H1 (cell line): ENCODE measurements around the gene ARHGEF4. TPM values are rescaled to one million over a fixed set of nuclear protein-coding genes. Genes with fewer than 3 reads are reported as not detected.
A peak's percentile ranks its signal among the peaks of the same experiment; 100 is the strongest.

Source experiments
- CTCF ChIA-PET: fragments of 300-600 bp; sonication (Branson Sonifier 250); formaldehyde crosslinking; loops from one replicate; lab custom pipeline; 2021; ENCODE audit not compliant: partially characterized antibody; lab: Charles Lee
- POLR2A ChIA-PET: fragments of 300-600 bp; sonication (Branson Sonifier 250); formaldehyde crosslinking; loops from one replicate; lab custom pipeline; 2021; ENCODE audit warnings: inconsistent platforms; ENCODE audit not compliant: partially characterized antibody; lab: Charles Lee
- DNase-seq, 2 experiments: peaks; one replicate each; pipeline versions ENCODE4 v3.0.0 to v3.0.0-alpha.2; 2010 to 2022; ENCODE audit warnings: low spot score in 2 of 2, low read depth in 1 of 2, mixed read lengths in 1 of 2
- FAIRE-seq: peaks from 2 replicates; lab custom pipeline; 2011; peaks lifted over from hg19 to GRCh38; lab: Jason Lieb, UNC
- H2AFZ ChIP-seq: 2 replicates; pipeline ENCODE4 v1.8.1; 2012; ENCODE audit warnings: low read length, inconsistent platforms
- H2AK5ac ChIP-seq: 2 replicates; pipeline ENCODE4 v1.6.1; 2013; ENCODE audit warnings: low read depth, low read length
- H2BK120ac ChIP-seq: replicated peaks from 2 replicates; pipeline ENCODE3; 2013; ENCODE audit warnings: low read depth, low read length, inconsistent platforms
- H2BK12ac ChIP-seq: 2 replicates; pipeline ENCODE4 v1.6.1; 2013; ENCODE audit warnings: low read depth, low read length
- H2BK15ac ChIP-seq: 2 replicates; pipeline ENCODE4 v1.6.1; 2013; ENCODE audit warnings: low read length
- H2BK20ac ChIP-seq: 2 replicates; pipeline ENCODE4 v1.6.1; 2013; ENCODE audit warnings: low read length
- H2BK5ac ChIP-seq: 2 replicates; pipeline ENCODE4 v1.6.1; 2013; ENCODE audit warnings: low read depth, low read length
- H3K14ac ChIP-seq: 2 replicates; pipeline ENCODE4 v1.6.1; 2013; ENCODE audit warnings: inconsistent platforms; ENCODE audit not compliant: insufficient read length
- H3K18ac ChIP-seq: 2 replicates; pipeline ENCODE4 v1.6.1; 2013; ENCODE audit warnings: low read length; ENCODE audit errors: extremely low read depth
- H3K23ac ChIP-seq: 2 replicates; pipeline ENCODE4 v1.6.1; 2013; ENCODE audit warnings: inconsistent platforms; ENCODE audit not compliant: insufficient read length
- H3K23me2 ChIP-seq: 2 replicates; pipeline ENCODE4 v1.6.1; 2013; ENCODE audit warnings: low read depth, low read length
- H3K27ac ChIP-seq: 2 replicates; pipeline ENCODE4 v1.6.1; 2011; ENCODE audit warnings: low read depth, low read length, inconsistent platforms
- H3K27me3 ChIP-seq, 4 experiments: replicated peaks in 1 of 4; 1 replicate in 1 of 4; 2 replicates in 3 of 4; pipeline versions ENCODE4 v1.6.1 to v1.8.1; 2011 to 2013; ENCODE audit warnings: low read length in 3 of 4, mild to moderate bottlenecking in 3 of 4, inconsistent platforms in 2 of 4, mixed read lengths in 2 of 4, moderate library complexity in 1 of 4; ENCODE audit not compliant: control insufficient read depth in 3 of 4, insufficient read depth in 3 of 4; ENCODE audit errors: extremely low read depth in 1 of 4
- H3K36me3 ChIP-seq, 4 experiments: 2 replicates each; pipeline versions ENCODE4 v1.6.1 to v1.8.1; 2011 to 2013; ENCODE audit warnings: mild to moderate bottlenecking in 4 of 4, low read length in 3 of 4, moderate library complexity in 2 of 4, control low read depth in 1 of 4, inconsistent platforms in 1 of 4; ENCODE audit not compliant: insufficient read depth in 4 of 4, control insufficient read depth in 2 of 4
- H3K4ac ChIP-seq: replicated peaks from 2 replicates; pipeline ENCODE3; 2013; ENCODE audit warnings: low read length, low read depth, mixed read lengths, inconsistent platforms; ENCODE audit not compliant: insufficient read length
- H3K4me1 ChIP-seq, 4 experiments: replicated peaks in 1 of 4; 1 replicate in 1 of 4; 2 replicates in 3 of 4; pipeline versions ENCODE4 v1.6.1 to v1.8.1; 2011 to 2013; ENCODE audit warnings: low read length in 3 of 4, inconsistent platforms in 2 of 4, mixed read lengths in 1 of 4; ENCODE audit not compliant: insufficient read depth in 4 of 4, control insufficient read depth in 3 of 4
- H3K4me2 ChIP-seq, 2 experiments: 2 replicates each; pipeline versions ENCODE4 v1.6.1 to v1.8.1; 2011 to 2013; ENCODE audit warnings: low read depth in 2 of 2, low read length in 2 of 2, control low read depth in 1 of 2, inconsistent platforms in 1 of 2, mild to moderate bottlenecking in 1 of 2; ENCODE audit not compliant: insufficient read depth in 1 of 2
- H3K4me3 ChIP-seq, 4 experiments: fragments of 200-600, 300-600 bp in 1 of 4; sonication (generic), shearing (Covaris generic), sonication (Bioruptor Twin) in 1 of 4; 2 replicates each; pipeline versions ENCODE4 v1.5.1 to v1.8.1; 2011 to 2016; ENCODE audit warnings: low read length in 4 of 4, low read depth in 3 of 4, control low read depth in 2 of 4, inconsistent platforms in 2 of 4, mild to moderate bottlenecking in 2 of 4, mixed read lengths in 1 of 4, moderate library complexity in 1 of 4; ENCODE audit not compliant: insufficient read depth in 2 of 4; ENCODE audit errors: extremely low read depth in 1 of 4
- H3K56ac ChIP-seq: replicated peaks from 2 replicates; pipeline ENCODE3; 2013; ENCODE audit warnings: low read depth, mild to moderate bottlenecking, mixed read lengths, low read length, inconsistent platforms; ENCODE audit not compliant: insufficient read length
- H3K79me1 ChIP-seq: 2 replicates; pipeline ENCODE4 v1.6.1; 2013; ENCODE audit warnings: low read depth, low read length, control low read depth
- H3K79me2 ChIP-seq, 2 experiments: 2 replicates each; pipeline versions ENCODE4 v1.6.1 to v1.8.1; 2012 to 2013; ENCODE audit warnings: low read length in 2 of 2, mild to moderate bottlenecking in 2 of 2, inconsistent platforms in 1 of 2; ENCODE audit not compliant: insufficient read depth in 2 of 2, control insufficient read depth in 1 of 2
- H3K9ac ChIP-seq, 4 experiments: replicated peaks in 1 of 4; 1 replicate in 1 of 4; 2 replicates in 3 of 4; pipeline versions ENCODE4 v1.6.1 to v1.8.1; 2011 to 2013; ENCODE audit warnings: low read depth in 3 of 4, low read length in 3 of 4, control low read depth in 2 of 4, mild to moderate bottlenecking in 2 of 4, moderate library complexity in 2 of 4, inconsistent platforms in 1 of 4; ENCODE audit errors: extremely low read depth in 1 of 4
- H3K9me3 ChIP-seq, 2 experiments: 2 replicates each; pipeline versions ENCODE4 v1.6.1 to v1.8.1; 2012 to 2013; ENCODE audit warnings: mild to moderate bottlenecking in 2 of 2, moderate library complexity in 2 of 2, control low read depth in 1 of 2, inconsistent platforms in 1 of 2, low read depth in 1 of 2, low read length in 1 of 2, mixed read lengths in 1 of 2; ENCODE audit not compliant: insufficient read depth in 2 of 2
- H4K20me1 ChIP-seq, 2 experiments: replicated peaks in 1 of 2; 2 replicates each; pipeline versions ENCODE3 to v1.8.1; 2011 to 2013; ENCODE audit warnings: inconsistent platforms in 2 of 2, low read length in 2 of 2, mild to moderate bottlenecking in 1 of 2; ENCODE audit not compliant: insufficient read depth in 2 of 2, control insufficient read depth in 1 of 2
- H4K5ac ChIP-seq: 2 replicates; pipeline ENCODE4 v1.6.1; 2013; ENCODE audit warnings: low read length, low read depth, mixed read lengths, inconsistent platforms; ENCODE audit not compliant: insufficient read length
- H4K8ac ChIP-seq: 2 replicates; pipeline ENCODE4 v1.8.0; 2013; ENCODE audit warnings: mild to moderate bottlenecking, moderate library complexity, low read length, inconsistent platforms; ENCODE audit not compliant: insufficient read depth; ENCODE audit errors: extremely low read depth
- H4K91ac ChIP-seq: replicated peaks from 2 replicates; pipeline ENCODE3; 2013; ENCODE audit warnings: low read length, mixed read lengths, inconsistent platforms; ENCODE audit not compliant: insufficient read length
- CBX5 ChIP-seq: fragments of 300-800, 300-1000 bp; sonication (generic); IDR thresholded peaks from 2 replicates; pipeline ENCODE4 v1.7.1; 2016; ENCODE audit warnings: antibody characterized with exemption, low read length, low read depth
- CTBP2 ChIP-seq: IDR thresholded peaks from 2 replicates; pipeline ENCODE4 v1.7.0; 2011; ENCODE audit warnings: borderline replicate concordance, mild to moderate bottlenecking, moderate library complexity, mixed read lengths, low read length; ENCODE audit not compliant: insufficient read depth, insufficient read length
- GTF2F1 ChIP-seq: IDR thresholded peaks from 2 replicates; pipeline ENCODE4 v1.6.1; 2012; ENCODE audit warnings: low read depth, low read length, improper control_type of control experiment, borderline replicate concordance
- KDM4A ChIP-seq: IDR thresholded peaks from one replicate; pipeline ENCODE4 v1.7.1; 2012; ENCODE audit warnings: low read depth, mild to moderate bottlenecking, moderate library complexity, low read length, inconsistent platforms; ENCODE audit not compliant: severe bottlenecking
- SP2 ChIP-seq: IDR thresholded peaks from 2 replicates; pipeline ENCODE4 v1.6.1; 2012; ENCODE audit warnings: mild to moderate bottlenecking, low read length, inconsistent platforms
- TAF7 ChIP-seq: optimal IDR thresholded peaks from 2 replicates; pipeline ENCODE3; 2011; ENCODE audit warnings: low read depth, mild to moderate bottlenecking, inconsistent platforms, low read length, moderate library complexity, borderline replicate concordance
- WGBS, 2 experiments: shearing (Covaris generic) in 1 of 2; methylation state at CpG; one replicate each; pipeline versions ENCODE4 v1.1.6 to v1.1.7; 2013 to 2015; ENCODE audit warnings: low lambda C conversion rate in 2 of 2, mixed read lengths in 2 of 2, inconsistent platforms in 1 of 2, low coverage in 1 of 2, missing lambda C conversion rate in 1 of 2; ENCODE audit not compliant: insufficient replicate concordance in 2 of 2, insufficient coverage in 1 of 2, insufficient read length in 1 of 2; ENCODE audit errors: extremely low coverage in 1 of 2, missing lambda C conversion rate in 1 of 2; 5-methylcytosine and 5-hydroxymethylcytosine counted together
- polyA plus RNA-seq, 7 experiments: library from polyadenylated mRNA; depleted of rRNA in 3 of 7; stranded (reverse) in 5 of 7; unstranded in 2 of 7; fragments of >200 nt in 5 of 7; fragments of 200-250 nt in 2 of 7; gene quantifications; 1 replicate in 5 of 7; 2 replicates in 1 of 7; 4 replicates in 1 of 7; pipeline versions ENCODE4 v1.2.1 to v1.2.3, GENCODE V29; 2011 to 2013; ENCODE audit warnings: missing spikeins in 2 of 7, mixed read lengths in 2 of 7
- total RNA-seq: library from RNA; stranded (reverse); fragmentation: NEBNext Ultra II Directional; extraction: Animal tissue kit (Norgen Biotek cat#: 25700); gene quantifications from 2 replicates; pipeline ENCODE4 v1.2.1, GENCODE V29; 2021

The ARHGEF4 gene
- total and polyA plus RNA-seq, 2 of the 8 experiments (the other 6 are each of a cell fraction or from before 2014, with no cell fraction given), result 10.6 to 14.6 TPM

- Histone ChIP-seq H2AK5ac (no peak overlapping the region), H3K4ac (no peak overlapping the region), H4K5ac (no peak overlapping the region), H3K14ac (no peak overlapping the region), H3K23ac (no peak overlapping the region), H4K91ac (no peak overlapping the region), H3K4me3 (no peak overlapping the region), H3K18ac (no peak overlapping the region), H2BK20ac (no peak overlapping the region), H2BK12ac (no peak overlapping the region), H2BK120ac (no peak overlapping the region), H3K36me3 (no peaks in the 10 kb centered on the region), H4K8ac (no peak overlapping the region), H2AFZ (no peak overlapping the region), H3K79me1 (no peaks in the 10 kb centered on the region), H3K9me3 (no peaks in the 10 kb centered on the region), H3K4me1 (no peaks in the 10 kb centered on the region), H3K27me3 (no peaks in the 10 kb centered on the region), H3K79me2 (no peaks in the 10 kb centered on the region), H3K27ac (no peak overlapping the region; the same call in 1 of the 2 replicates), H3K9ac (no peak overlapping the region), H2BK5ac (no peak overlapping the region; the same call in 1 of the 2 replicates), H2BK15ac (no peak overlapping the region), H3K4me2 (no peak overlapping the region), H4K20me1 (no peaks in the 10 kb centered on the region), H3K23me2 (no peaks in the 10 kb centered on the region), H3K56ac (no peak overlapping the region)
- ChIA-PET POLR2A (interaction anchor here (1.1 kb wide), 1 partner anchor 210 kb away, joined by 3 read pairs; no protein-coding TSS in a partner anchor), CTCF (interaction anchor here (0.6 to 4.6 kb wide), 6 partner anchors 7 to 38 kb away, joined by 3 to 40 read pairs (median 7); no protein-coding TSS in a partner anchor)
- no peak for TF ChIP-seq CTBP2
- no peak for TF ChIP-seq CBX5
- no peak for TF ChIP-seq TAF7
- TF ChIP-seq SP2, result no peak
- TF ChIP-seq GTF2F1, result no peak
- no peak for TF ChIP-seq KDM4A
- 89% methylated on average over 6 of the region's 6 CpGs; no CpG with 5 or more reads in 1 of the 2 experiments for WGBS, 2 experiments
- DNase-seq, result peak in 1 of 2 experiments; percentile 32
- no peak for FAIRE-seq
Measured at GRCh38 chr2:130882111-130882690, 45.5 kb downstream of the ARHGEF4 start.
